Activated naive CD4-positive, alpha-beta T cell treated with anti-CD3 and anti-CD28 coated beads for 36 hours (primary cell): Measurements from ENCODE around the gene INPP5A. TPM values are rescaled to one million over a fixed set of nuclear protein-coding genes. Genes with fewer than 3 reads are reported as not detected.
"Not testable (repeated sequence)": the region's sequence is repeated elsewhere in the genome, so short reads cannot be mapped to it uniquely, and the experiment has no call there.

Experiments
- CTCF ChIA-PET: fragments of 350-600 bp; sonication (Branson Sonifier 250); formaldehyde crosslinking; loops from one replicate; lab custom pipeline; 2021; ENCODE audit warnings: antibody characterized with exemption; lab: Charles Lee
- DNase-seq: peaks from one replicate; pipeline ENCODE4 v3.0.0-alpha.2; 2020
- H3K27ac Mint-ChIP-seq: one replicate; pipeline ENCODE4 v1.8.0; 2021; ENCODE audit warnings: mild to moderate bottlenecking, mixed read lengths
- H3K27me3 Mint-ChIP-seq: one replicate; pipeline ENCODE4 v1.8.0; 2021; ENCODE audit warnings: low read depth, mixed read lengths
- H3K36me3 Mint-ChIP-seq: one replicate; pipeline ENCODE4 v1.8.0; 2021; ENCODE audit warnings: low read depth, mixed read lengths
- H3K4me1 Mint-ChIP-seq: one replicate; pipeline ENCODE4 v1.8.0; 2021; ENCODE audit warnings: low read depth, mixed read lengths
- H3K4me3 Mint-ChIP-seq: one replicate; pipeline ENCODE4 v1.8.0; 2021; ENCODE audit warnings: mild to moderate bottlenecking, moderate library complexity, mixed read lengths
- H3K9me3 Mint-ChIP-seq: one replicate; pipeline ENCODE4 v1.8.0; 2021; ENCODE audit warnings: mixed read lengths
- intact Hi-C: fragments of 100-400 bp; cut with micrococcal nuclease; formaldehyde crosslinking; loops from one replicate; pipeline ENCODE4 v1.15.1; 2023
- total RNA-seq, 2 experiments: library from RNA; stranded (reverse); gene quantifications; one replicate each; pipeline ENCODE4 v1.2.3, GENCODE V29; 2021

Gene INPP5A
- total RNA-seq, 2 experiments from 2014 or later, result 17.3 to 19.5 TPM

DNA sequence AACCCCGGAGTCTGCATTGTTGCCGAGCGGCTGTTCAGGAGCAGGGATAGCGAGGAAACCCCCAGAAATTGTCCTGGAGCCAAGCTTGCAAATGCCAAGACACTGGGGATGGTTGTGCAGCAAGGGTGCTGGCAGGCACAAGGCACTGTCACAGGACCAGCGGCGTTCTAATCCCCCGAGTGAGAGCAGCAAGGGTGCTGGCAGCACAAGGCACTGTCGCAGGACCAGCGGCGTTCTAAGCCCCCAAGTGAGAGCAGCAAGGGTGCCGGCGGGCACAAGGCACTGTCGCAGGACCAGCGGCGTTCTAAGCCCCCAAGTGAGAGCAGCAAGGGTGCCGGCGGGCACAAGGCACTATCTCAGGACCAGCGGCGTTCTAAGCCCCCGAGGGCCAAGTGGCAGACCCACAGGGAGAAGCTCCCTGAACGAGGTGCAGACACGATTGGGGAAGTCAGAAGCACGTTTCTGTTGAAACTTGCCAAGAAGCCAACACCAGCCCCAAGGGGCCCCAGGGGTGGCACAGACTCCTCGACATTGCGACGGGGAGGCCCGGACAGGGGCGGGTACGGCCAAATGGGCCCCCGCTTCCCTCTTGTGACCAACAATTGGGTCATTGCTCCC lies 40.4 kb upstream of the INPP5A start:
- no peaks in the 10 kb centered on the region for H3K4me1 Mint-ChIP-seq
- H3K4me3 Mint-ChIP-seq, result no peak overlapping the region
- H3K27me3 Mint-ChIP-seq, result no peaks in the 10 kb centered on the region
- DNase-seq, result no peak
- CTCF ChIA-PET, result no interaction called here
- H3K36me3 Mint-ChIP-seq, result no peaks in the 10 kb centered on the region
- intact Hi-C loops, result no loop called here
- H3K27ac Mint-ChIP-seq, result no peak overlapping the region
- H3K9me3 Mint-ChIP-seq, result no peaks in the 10 kb centered on the region

DNA sequence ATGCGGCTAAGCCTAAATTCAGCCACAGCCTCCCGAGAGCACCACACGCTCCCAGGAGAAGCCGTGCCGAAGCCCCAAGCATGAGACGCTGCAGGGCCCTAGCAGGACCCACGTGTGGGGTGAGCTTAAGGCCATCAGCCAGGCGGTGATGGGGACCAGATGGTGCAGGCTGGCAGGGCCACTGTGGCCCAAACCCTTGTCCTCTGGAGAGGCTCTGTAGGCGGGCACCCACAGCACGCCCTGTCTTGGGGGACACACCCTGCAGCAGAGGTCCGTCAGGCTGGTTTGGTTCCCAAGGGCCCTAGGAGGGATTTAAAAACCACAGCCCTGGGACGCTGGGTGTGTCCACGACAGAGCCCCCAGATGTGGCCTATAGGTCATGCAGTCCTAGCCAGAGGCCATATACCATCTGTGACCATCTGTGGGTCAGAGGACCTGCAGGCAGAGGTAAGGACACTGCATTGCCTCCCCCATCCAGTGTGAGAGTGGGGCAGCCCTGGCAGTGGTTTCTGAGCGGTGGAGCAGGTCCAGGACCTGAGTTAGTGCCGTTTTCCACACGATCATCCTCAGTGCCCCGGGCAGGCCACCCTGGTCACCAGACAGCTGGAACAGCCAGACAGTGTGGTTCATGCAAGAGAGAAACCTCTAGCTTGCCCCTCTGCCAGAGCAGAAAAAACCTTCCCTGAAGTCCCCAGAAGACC lies 39.6 kb upstream of the INPP5A start:
- CTCF ChIA-PET, result no interaction called here
- Mint-ChIP-seq H3K27me3 (no peaks in the 10 kb centered on the region), H3K9me3 (no peaks in the 10 kb centered on the region), H3K27ac (no peak overlapping the region), H3K36me3 (no peaks in the 10 kb centered on the region), H3K4me1 (no peaks in the 10 kb centered on the region), H3K4me3 (no peak overlapping the region)
- intact Hi-C loops, result no loop called here
- DNase-seq, result no peak

GRCh38 chr10:132498562-132499366 lies 38.8 kb upstream of the INPP5A start:
- H3K4me1 Mint-ChIP-seq, result no peaks in the 10 kb centered on the region
- intact Hi-C loops, result no loop called here
- H3K4me3 Mint-ChIP-seq, result no peak overlapping the region
- CTCF ChIA-PET, result no interaction called here
- H3K27me3 Mint-ChIP-seq, result no peaks in the 10 kb centered on the region
- no peak overlapping the region for H3K27ac Mint-ChIP-seq
- DNase-seq, result no peak
- no peaks in the 10 kb centered on the region for H3K9me3 Mint-ChIP-seq
- no peaks in the 10 kb centered on the region for H3K36me3 Mint-ChIP-seq

DNA sequence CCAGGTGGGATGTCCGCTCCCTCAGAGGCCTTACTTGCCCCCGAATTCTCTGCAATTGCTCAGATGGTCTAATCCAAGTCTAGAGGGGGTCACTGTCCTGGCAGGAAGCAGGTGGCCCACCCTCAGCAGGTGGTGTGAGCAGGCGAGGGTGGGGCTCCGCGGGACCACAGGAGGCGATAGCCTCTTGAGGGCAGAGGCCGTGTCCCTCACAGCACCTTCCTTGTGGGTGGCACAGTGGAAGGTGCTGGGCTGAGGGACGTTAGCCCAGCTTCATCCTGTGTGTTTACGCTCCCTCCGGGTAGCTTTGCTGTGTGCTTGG lies 38.3 kb upstream of the INPP5A start:
- DNase-seq, result no peak
- no peak overlapping the region for H3K27ac Mint-ChIP-seq
- no peak overlapping the region for H3K4me3 Mint-ChIP-seq
- intact Hi-C loops, result no loop called here
- CTCF ChIA-PET, result no interaction called here
- no peaks in the 10 kb centered on the region for H3K36me3 Mint-ChIP-seq
- H3K4me1 Mint-ChIP-seq, result no peaks in the 10 kb centered on the region
- H3K9me3 Mint-ChIP-seq, result no peaks in the 10 kb centered on the region
- H3K27me3 Mint-ChIP-seq, result no peaks in the 10 kb centered on the region

DNA sequence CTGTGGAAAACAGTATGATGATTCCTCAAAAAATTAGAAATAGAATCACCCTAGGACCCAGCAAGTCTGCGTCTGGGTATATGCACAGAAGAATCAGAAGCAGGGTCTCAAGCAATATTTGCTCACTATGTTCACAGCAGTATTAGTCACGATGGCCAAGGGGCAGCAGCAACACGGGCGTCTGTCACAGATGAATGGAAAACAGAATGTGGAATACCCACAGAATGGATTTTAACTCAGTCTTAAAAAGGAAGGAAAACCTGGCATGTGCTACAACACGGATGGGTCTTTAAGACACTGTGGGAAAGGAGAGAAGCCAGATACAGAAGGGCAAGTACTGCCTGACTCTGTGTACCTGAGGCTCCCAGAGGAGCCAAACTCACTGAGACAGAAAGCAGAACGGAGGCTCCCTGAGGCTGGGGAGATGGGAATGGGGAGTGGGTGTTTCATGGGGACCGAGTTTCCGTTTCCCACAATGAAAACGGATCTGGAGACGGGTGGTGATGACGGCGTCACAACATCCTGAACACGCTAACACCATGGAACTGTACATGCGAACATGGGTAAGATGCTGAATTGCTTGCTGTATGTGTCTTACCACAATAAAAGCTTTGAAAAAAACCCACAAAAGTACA lies 36.7 kb upstream of the INPP5A start:
- DNase-seq, result no peak
- intact Hi-C loops, result no loop called here
- H3K27ac Mint-ChIP-seq, result no peak overlapping the region
- no peaks in the 10 kb centered on the region for H3K9me3 Mint-ChIP-seq
- no peaks in the 10 kb centered on the region for H3K4me1 Mint-ChIP-seq
- H3K36me3 Mint-ChIP-seq, result no peaks in the 10 kb centered on the region
- CTCF ChIA-PET, result no interaction called here
- H3K4me3 Mint-ChIP-seq, result no peak overlapping the region
- no peaks in the 10 kb centered on the region for H3K27me3 Mint-ChIP-seq

DNA sequence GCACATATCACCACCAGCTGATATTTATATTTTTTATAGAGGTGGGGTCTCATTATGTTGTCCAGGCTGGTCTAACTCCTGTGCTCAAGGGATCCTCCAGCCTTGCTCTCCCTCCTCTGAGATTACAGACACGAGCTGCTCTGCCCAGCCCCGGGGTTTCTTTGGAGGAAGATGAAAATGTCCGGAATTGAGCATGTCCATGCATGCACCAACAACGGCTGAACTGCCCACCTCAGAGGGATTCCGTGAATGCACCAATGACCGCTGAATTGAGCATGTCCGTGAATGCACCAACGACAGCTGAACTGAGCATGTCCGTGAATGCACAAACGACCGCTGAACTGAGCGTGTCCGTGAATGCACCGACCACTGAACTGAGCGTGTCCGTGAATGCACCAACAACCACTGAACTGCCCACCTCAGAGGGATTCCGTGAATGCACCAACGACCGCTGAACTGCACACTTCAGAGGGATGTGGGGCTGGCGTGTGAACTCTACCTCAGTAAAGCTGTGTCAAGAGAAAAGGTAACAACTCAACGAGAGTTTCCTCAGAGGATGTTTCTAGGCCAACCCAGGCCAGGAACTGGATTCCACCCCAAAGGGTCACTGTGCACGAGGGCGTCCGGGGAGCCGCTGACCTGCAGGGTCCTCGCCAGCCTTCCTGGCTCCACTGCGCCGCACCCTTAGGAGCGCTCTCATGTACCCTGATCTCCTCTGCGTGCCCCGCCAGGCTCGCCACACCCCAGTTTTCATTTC lies 34.9 kb upstream of the INPP5A start:
- Mint-ChIP-seq H3K4me3 (no peak overlapping the region), H3K27me3 (no peaks in the 10 kb centered on the region), H3K9me3 (no peaks in the 10 kb centered on the region), H3K27ac (no peak overlapping the region), H3K4me1 (no peaks in the 10 kb centered on the region), H3K36me3 (no peaks in the 10 kb centered on the region)
- CTCF ChIA-PET, result no interaction called here
- intact Hi-C loops, result no loop called here
- no peak for DNase-seq

DNA sequence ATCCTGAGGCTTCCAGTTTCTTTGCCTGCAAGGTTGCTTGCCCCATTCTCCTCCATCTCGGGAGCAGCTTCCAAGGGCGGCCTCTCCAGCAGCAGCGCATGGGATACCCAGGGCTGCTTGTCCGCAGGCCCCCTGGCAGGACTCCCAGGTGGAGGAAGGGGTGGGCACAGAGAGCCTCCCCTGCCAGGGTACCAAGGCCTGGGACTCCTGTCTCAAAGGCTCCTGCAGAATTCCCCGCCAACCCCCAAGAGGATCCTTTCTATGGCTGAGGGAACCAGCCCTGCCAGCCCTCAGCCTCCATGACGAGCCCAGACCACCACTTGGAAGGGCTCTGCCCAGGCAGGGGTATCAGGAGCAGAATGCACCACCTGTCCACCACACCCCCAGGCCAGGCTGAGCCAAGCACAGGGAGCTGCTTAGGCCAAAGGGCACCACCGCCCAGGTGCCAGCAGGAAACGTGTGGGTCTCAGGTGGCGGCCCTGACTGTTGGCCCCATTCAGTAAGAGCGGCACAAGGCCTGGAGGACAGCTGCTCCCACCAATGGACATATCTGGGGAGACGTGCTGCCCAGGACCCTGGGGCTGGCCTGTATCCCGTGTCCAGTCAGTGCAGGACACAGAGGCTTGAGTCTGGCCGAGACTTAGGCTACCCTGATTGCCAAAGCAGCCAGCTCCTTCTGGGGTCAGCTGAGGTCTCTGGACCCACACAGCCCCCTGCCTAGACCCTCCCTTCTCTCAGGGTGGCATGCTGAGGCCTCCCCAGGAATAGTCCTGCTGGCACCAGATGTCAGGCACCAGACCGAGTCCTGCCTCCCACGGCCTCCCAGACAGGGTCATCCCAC lies 33.8 kb upstream of the INPP5A start:
- CTCF ChIA-PET, result no interaction called here
- Mint-ChIP-seq H3K27me3 (no peaks in the 10 kb centered on the region), H3K27ac (no peak overlapping the region), H3K4me3 (no peak overlapping the region), H3K36me3 (no peaks in the 10 kb centered on the region), H3K4me1 (no peaks in the 10 kb centered on the region), H3K9me3 (no peaks in the 10 kb centered on the region)
- DNase-seq, result no peak
- intact Hi-C loops, result no loop called here

DNA sequence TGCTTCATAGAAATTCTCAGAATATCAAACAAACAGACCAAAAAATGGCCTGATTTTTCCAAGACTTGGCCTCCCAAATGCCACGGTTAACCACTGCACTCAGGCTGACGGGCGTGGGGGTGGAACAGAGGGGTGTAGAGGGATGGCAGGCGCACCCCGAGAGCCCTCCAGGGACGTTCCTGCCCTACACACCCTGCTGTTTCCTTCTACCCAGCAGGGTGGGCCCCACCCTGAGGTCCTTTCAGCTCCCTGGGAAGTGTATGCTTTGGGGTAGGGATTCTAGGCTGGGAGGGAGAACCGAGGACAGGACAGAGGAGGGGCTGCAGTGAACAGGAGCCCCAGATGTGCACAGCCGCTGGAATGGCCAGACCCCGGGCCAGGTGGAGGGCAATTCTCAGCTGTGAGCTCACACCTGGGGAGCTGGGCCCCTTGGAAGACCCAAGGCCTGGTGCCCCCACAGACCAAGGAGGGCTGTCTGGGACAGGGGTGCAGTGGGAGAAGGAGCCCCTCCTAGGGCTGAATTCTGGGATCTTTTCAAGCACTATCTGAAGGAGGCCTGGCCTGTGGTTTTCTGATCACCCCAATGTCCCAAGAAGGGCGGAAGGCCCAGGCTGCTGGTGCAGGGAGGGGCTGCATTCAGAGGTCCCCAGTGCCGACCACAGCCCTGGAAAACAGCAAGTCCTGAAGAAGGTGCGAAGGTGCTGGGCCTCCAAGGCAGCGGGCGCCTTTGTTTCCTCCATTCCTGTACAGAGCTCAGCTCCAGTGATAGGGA lies 32.9 kb upstream of the INPP5A start:
- Mint-ChIP-seq H3K4me3 (no peak overlapping the region), H3K9me3 (no peaks in the 10 kb centered on the region), H3K27me3 (no peaks in the 10 kb centered on the region), H3K27ac (no peak overlapping the region), H3K36me3 (no peaks in the 10 kb centered on the region), H3K4me1 (no peaks in the 10 kb centered on the region)
- no peak for DNase-seq
- intact Hi-C loops, result no loop called here
- CTCF ChIA-PET, result no interaction called here

- H3K27me3 Mint-ChIP-seq, H3K36me3 Mint-ChIP-seq, DNase-seq, H3K9me3 Mint-ChIP-seq, H3K27ac Mint-ChIP-seq, H3K4me3 Mint-ChIP-seq, H3K4me1 Mint-ChIP-seq, intact Hi-C loops, CTCF ChIA-PET: not testable (repeated sequence)
These were observed 32.0 kb upstream of the INPP5A start for GRCh38 chr10:132505546-132505945.

GRCh38 chr10:132506711-132507408 lies 30.7 kb upstream of the INPP5A start:
- Mint-ChIP-seq H3K9me3 (no peaks in the 10 kb centered on the region), H3K4me3 (no peak overlapping the region), H3K27ac (no peak overlapping the region), H3K4me1 (no peaks in the 10 kb centered on the region), H3K36me3 (no peaks in the 10 kb centered on the region), H3K27me3 (no peaks in the 10 kb centered on the region)
- intact Hi-C loops, result no loop called here
- CTCF ChIA-PET, result no interaction called here
- no peak for DNase-seq
